Neural cell (in vitro differentiated cells): Measurements from ENCODE around the gene LRRC27.
"Not testable (repeated sequence)": the region's sequence is repeated elsewhere in the genome, so short reads cannot be mapped to it uniquely, and the experiment has no call there.

Source experiments
- CTCF ChIP-seq: fragments of 450-650 bp; IDR thresholded peaks from 2 replicates; pipeline ENCODE4 v1.5.1; 2014; ENCODE audit warnings: antibody characterized with exemption, mild to moderate bottlenecking, moderate library complexity; ENCODE audit not compliant: poor library complexity, severe bottlenecking
- EP300 ChIP-seq: fragments of 450-650 bp; conservative IDR thresholded peaks from 2 replicates; pipeline ENCODE4 v1.6.1; 2014; ENCODE audit warnings: antibody characterized with exemption, mild to moderate bottlenecking, moderate library complexity; ENCODE audit not compliant: poor library complexity, severe bottlenecking
- EZH2 ChIP-seq: fragments of 200-600, 300-800 bp; shearing (Covaris generic), sonication (generic); IDR thresholded peaks from 2 replicates; pipeline ENCODE4 v1.6.1; 2014; ENCODE audit warnings: antibody characterized with exemption, low read length, borderline replicate concordance, mild to moderate bottlenecking; ENCODE audit not compliant: insufficient read depth, poor library complexity, severe bottlenecking
- POLR2AphosphoS5 ChIP-seq: IDR thresholded peaks from 2 replicates; pipeline ENCODE4 v1.6.1; 2012
- REST ChIP-seq: IDR thresholded peaks from 2 replicates; pipeline ENCODE4 v1.6.1; 2012; ENCODE audit warnings: borderline replicate concordance

- not testable (repeated sequence) for TF ChIP-seq CTCF, EZH2, EP300, REST, POLR2AphosphoS5
Measured at GRCh38 chr10:132295481-132295880, 36.5 kb upstream of the LRRC27 start.
